Stimulated activated CD8-positive, alpha-beta memory T cell treated with anti-CD3 and anti-CD28 coated beads, Interleukin-2, amount 100 ng/mL, for 1 hour (primary cell): ENCODE data around the gene REST.
A peak's percentile ranks its signal among the peaks of the same experiment; 100 is the strongest.
"Not testable (repeated sequence)": the region's sequence is repeated elsewhere in the genome, so short reads cannot be mapped to it uniquely, and the experiment has no call there.

ENCODE experiments used
- DNase-seq, 2 donors: peaks; one replicate each; pipeline ENCODE4 v3.0.0-alpha.2; 2020; ENCODE audit warnings: low read depth in 2 of 2

REST gene, protein sequence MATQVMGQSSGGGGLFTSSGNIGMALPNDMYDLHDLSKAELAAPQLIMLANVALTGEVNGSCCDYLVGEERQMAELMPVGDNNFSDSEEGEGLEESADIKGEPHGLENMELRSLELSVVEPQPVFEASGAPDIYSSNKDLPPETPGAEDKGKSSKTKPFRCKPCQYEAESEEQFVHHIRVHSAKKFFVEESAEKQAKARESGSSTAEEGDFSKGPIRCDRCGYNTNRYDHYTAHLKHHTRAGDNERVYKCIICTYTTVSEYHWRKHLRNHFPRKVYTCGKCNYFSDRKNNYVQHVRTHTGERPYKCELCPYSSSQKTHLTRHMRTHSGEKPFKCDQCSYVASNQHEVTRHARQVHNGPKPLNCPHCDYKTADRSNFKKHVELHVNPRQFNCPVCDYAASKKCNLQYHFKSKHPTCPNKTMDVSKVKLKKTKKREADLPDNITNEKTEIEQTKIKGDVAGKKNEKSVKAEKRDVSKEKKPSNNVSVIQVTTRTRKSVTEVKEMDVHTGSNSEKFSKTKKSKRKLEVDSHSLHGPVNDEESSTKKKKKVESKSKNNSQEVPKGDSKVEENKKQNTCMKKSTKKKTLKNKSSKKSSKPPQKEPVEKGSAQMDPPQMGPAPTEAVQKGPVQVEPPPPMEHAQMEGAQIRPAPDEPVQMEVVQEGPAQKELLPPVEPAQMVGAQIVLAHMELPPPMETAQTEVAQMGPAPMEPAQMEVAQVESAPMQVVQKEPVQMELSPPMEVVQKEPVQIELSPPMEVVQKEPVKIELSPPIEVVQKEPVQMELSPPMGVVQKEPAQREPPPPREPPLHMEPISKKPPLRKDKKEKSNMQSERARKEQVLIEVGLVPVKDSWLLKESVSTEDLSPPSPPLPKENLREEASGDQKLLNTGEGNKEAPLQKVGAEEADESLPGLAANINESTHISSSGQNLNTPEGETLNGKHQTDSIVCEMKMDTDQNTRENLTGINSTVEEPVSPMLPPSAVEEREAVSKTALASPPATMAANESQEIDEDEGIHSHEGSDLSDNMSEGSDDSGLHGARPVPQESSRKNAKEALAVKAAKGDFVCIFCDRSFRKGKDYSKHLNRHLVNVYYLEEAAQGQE

DNA sequence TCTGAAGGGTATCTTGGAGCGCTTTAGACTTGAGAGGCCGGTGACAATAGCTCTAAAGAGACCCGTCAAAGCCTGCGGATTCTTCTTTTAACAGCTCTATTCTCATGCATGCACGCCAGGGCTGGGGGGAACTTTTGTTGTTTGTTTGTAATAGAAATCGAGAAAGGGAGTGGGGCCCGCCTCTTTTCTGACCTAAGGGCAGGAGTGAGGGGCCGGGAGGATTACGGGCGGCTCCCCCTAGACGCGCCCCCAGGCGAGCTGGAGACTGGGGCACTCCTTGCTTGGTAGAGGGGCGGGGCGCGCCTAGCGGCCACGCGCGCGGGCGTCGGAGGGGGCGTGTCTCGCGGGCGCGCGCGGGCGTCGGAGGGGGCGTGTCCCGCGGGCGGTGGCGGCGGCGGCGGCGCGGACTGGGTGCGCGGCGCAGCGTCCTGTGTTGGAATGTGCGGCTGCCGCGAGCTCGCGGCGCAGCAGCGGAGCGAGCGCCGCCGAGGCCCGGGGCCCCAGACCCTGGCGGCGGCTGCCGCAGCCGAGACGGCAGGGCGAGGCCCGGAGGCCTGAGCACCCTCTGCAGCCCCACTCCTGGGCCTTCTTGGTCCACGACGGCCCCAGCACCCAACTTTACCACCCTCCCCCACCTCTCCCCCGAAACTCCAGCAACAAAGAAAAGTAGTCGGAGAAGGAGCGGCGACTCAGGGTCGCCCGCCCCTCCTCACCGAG, at the start of gene REST:
Gene REST (plus strand): TSS at position 412 of the 717 bp plus-strand sequence. CDS start 2,739 bp downstream, outside the sequence.
- peak; percentile 66 to 73 for DNase-seq

DNA sequence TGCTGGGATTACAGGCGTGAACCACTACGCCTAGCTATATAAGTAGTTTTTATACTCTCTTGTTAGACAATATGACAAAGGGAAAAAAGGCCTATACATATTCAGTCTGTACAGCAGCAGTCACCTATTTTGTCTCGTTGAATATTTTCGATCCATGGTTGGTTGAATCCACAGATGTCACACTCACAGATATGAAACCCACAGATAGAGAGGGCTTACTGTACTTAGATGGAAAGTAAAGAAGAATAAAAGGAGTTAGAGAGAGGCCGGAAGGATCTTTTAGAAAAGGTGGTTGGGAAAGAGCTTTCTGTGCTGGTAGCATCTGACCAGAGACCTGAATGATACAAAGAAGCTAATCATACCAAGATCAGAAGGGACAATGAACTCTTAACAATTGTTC, 47.9 kb upstream of the REST start:
- no peak for DNase-seq

DNA sequence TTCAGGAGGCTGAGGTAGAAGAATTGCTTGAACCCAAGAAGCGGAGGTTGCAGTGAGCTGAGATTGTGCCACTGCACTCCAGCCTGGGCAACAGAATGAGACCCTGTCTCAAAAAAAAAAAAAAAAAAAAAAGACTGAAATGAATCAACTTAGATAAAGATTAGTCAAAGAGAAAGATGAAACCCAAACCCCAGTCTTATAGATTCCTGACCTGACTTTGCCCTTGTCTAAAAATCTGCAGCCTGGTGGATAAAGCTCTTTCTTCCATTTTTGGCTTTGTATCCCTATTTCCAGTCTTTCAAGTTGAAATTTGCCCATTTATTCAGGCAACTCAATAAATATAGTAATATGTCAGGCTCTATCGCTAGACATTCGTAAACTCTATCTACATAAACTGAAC, 46.9 kb upstream of the REST start:
- DNase-seq, result no peak

DNA sequence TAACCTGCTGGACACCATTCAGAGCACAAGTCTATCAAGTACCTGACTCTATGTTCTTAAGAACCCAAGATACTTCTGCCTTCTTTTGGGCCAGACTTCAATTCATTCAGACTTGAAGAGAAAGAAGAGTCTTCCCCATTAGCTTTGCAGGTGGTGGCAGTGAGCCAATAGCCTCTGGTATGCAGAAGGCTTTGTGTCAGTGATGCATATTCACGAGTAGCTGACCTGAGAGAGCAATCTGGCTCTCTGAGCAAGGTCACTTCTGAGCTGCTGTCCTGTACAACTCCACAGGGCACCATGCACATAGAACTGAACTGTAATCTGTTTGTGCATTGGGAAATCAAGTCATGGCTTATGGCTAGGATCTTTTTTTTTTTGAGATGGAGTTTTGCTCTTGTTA, 46.3 kb upstream of the REST start:
- no peak for DNase-seq

DNA sequence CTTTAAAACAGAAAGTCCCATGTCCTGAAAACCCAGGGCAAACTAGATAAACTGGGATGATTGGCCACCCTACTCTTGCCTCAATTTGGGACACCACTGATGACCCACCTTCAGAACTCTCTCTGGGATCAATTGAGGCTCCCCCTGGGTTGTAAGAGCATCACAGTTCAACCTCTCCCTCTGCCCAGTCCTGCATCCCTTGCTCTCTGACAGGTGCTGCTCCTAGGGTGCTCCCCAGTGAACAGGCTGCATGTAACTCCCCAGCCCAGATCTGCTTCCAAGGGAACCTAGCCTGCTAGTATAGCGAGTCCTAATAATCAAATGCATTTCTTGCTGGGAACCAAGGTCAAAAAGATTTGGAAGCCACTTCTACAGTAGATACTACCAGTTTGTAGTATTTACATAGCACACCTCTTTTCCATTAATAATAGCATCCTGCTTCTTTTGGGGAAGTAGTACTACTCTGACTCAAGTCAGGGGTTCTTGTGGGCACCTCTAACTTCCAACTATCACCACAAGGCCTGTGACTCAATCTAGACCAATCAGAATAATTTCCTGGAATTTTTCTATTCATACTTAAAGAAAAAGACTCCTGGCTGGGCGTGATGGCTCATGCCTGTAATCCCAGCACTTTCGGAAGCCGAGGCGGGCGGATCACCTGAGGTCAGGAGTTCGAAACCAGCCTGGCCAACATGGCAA, 44.1 kb upstream of the REST start:
- no peak for DNase-seq

DNA sequence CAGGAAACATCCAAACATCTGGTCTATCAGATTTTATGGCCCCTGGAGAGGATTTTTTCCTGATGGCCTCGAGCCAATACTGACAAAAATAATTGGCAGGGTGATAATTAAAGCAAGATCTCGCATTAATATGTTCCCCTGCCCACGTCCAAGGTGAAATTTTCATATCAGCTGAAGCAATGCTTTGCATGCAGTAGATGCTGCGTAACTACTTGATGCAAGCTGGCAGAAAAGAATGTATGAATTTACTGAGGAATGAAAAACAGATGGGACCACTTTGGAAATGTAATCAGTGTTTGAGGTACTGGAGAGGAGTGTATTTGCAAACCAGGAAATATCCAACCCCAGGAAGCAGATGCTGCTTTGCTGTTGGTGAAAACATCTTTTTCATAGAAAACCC, 36.8 kb upstream of the REST start:
- no peak for DNase-seq

DNA sequence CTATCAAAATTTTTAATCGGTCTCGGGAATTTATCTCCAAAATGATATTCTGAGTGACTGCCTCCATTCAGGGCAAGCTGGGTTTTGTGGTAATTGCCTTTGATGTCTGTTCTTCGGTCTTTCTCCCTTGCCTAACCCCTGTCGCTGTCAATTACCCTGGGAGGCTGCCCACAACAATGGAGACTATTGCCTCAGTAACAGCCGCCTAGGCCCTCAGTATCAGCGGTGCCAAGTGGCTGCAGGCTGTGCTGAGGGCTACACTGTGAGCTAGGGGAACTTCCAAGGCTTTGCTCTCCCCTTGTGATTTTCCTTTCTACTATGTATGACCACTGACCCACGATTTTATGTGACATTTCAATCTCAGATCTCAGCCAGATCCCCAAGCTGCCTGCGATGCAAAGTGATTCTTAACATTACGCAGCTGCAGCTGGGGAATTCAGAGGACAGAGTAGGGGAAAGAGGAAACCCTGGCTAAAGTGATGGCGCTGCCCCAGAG, 36.3 kb upstream of the REST start:
- DNase-seq, result no peak

DNA sequence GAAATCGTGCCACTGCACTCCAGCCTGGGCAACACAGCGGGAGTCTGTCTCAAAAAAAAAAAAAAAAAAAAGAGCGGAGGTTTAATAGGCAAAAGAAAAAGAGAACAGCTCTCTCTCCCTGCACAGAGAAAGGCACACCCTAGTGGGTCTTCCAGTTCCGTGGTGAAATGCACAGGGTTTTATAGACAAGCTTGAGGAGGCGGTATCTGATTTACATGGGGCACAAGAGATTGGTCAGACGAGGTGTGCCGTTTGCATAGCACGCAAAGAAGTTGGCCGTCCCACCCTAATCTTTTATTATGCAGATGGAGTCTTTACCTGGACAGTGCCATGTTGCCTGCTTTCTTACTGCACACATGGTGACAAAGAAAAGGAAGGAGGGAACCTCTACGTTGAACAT, 33.5 kb upstream of the REST start:
- no peak for DNase-seq

DNA sequence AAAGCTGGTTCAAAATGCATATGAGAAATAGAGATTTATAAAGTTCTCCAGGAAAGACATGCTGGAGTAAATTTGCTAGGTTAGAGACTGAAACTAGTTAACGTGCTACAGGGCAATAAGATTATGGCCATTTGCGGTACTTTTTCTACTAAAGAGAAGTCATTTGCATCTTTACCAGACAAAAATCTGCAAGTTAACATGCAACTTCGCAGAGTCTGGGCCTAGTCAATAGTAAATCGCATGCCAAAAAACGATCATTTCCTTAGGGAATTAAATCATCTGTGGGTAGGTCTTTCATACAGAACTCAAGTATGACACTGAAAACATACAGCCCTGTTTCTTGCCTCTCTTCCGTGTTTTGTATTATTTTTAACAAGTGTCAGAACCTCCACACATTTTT, 32.8 kb upstream of the REST start:
- DNase-seq, result no peak

DNA sequence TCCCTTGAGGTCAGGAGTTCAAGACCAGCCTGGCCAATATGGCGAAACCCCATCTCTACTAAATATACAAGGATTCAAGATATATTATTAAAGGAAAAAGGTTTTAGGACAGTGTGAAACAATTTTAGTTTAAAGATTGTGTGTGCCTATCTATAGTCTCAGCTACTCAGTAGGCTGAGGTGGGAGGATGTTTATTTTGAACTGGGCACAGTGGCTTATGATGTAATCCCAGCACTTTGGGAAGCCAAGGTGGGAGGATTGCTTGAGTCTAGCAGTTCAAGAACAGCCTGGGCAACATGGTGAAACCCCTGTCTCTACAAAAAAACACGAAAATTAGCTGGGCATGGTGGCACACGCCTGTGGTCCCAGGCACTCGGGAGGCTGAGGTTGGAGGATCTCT, 31.4 kb upstream of the REST start:
- no peak for DNase-seq

DNA sequence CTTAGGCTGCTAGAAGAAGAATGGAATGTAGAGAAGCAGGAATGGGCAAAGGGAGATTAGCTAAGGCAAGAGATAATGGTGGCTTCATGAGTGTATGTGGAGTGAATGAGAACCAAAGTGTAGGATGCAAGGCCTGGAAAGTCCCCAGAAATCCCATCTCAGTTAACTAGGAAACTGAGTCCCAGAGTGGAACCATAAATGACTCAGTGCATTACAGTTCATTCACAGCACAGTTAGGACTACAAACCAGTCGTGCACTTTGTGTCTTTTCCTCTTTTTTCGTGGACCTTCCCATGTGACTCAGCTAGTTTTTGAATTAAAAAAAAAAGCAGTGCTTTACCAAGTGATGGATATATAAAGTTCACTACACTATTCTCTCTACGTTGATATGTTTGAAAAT, 27.7 kb upstream of the REST start:
- DNase-seq, result no peak

DNA sequence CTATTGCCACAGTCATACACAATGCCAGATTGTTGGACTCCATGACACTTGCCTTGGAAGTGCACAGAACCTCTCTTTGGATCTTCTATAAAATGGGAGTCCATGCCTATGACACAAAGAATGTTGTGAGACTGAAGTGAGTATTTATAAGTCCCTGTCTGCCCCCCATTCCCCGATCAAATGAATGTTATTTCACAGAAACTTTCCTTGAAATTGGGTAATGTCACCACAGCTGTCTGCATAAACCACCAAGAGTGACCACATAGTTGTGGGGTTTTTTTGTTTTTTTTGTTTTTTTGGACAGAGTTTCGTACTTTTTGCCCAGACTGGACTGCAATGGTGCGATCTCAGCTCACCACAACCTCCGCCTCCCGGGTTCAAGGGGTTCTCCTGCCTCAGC, 27.1 kb upstream of the REST start:
- DNase-seq, result no peak

DNA sequence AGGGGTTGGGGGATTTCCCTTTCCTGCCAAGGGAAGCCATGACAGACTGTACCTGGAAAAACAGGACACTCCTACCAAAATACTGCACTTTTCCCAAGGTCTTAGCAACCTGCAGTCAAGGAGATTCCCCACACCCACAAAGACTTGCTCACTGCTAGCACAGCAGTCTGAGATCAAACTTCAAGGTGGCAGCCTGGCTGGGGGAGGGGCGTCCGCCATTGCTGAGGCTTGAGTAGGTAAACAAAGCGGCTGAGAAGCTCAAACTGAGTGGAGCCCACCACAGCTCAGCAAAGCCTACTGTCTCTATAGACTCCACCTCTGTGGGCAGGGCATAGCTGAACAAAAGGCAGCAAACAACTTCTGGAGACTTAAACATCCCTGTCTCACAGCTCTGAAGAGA, 23.2 kb upstream of the REST start:
- DNase-seq, result not testable (repeated sequence)

DNA sequence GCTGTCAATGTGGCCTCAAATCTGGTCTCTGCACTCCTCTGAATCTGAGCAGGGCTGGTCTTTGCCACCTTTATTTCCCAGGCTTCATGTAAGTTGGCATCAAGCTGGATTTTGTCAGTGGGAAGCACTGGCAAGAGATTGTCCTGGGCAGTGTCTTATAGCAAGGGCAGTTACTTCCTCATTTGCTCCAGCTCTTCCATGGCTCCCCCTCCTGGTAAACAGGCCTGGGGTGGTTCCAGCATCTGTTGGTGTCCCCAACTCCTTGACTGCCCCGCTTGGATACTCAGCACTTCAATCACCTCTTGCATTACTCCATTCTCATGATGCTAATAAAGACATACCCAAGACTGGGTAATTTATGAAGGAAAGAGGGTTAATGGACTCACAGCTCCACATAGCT, 15.0 kb upstream of the REST start:
- no peak for DNase-seq

DNA sequence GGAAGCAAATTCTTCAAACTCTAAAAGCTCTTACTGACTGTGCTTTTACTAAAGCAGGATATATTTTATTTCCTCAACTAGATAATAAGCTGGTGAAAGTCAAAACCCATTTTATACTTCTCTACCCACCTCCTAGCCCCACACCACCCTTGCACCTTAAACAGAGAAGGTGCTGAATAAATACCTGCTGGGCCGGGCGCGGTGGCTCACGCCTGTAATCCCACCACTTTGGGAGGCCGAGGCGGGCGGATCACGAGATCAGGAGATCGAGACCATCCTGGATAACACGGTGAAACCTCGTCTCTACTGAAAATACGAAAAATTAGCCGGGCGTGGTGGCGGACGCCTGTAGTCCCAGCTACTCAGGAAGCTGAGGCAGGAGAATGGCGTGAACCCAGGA, 9.9 kb upstream of the REST start:
- DNase-seq, result not testable (repeated sequence)

DNA sequence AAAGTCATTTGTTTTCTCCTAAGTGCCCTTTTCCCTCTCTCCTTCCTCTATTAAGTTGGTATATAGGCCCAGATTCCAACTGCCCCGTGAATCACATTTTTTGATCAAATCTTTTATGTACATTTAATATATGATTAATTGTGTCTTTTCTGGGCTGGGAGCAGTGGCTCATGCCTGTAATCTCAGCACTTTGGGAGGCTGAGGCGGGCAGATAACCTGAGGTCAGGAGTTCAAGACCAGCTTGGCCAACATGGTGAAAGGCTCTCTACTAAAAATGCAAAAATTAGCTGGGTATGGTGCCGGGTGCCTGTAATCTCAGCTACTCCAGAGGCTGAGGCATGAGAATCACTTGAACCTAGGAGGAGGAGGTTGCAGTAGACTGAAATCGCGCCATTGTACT, 7.5 kb upstream of the REST start:
- DNase-seq, result not testable (repeated sequence)

DNA sequence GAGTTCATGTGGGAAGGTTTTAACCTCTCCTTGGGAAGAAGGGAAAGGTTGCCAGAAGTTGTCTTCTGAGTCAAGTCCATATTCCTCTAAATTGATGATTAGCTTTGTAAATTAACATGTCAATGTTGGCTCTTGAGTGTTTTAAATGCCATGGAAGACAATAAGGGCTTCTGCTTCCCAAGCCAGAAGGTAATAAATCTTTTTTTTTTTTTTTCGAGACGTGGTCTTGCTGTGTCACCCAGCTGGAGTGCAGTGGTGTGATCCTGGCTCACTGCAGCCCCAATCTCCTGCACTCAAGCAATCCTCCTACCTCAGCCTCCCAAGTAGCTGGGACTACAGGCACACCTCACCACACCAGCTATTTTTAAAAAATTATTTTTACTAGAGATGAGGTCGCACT, 5.0 kb upstream of the REST start:
- no peak for DNase-seq

DNA sequence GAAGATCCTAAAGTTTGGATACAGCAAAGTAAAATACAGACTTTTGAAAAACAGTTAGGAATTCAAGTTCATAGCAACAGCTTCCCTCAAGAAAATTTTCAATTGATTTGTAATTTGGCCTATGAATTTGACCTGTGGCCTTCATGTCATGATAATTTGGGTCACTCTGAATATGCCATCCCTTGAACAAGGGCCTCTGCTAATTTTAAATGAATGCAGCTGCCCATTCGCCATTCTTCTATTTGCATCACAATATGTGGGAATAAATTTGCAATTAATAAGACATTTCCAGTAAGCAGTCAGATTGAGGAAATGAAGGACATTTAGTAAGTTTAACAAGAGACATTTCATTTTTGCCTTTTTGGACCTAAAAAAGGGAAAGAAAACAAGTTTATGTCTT, 1.9 kb upstream of the REST start:
- DNase-seq, result no peak

DNA sequence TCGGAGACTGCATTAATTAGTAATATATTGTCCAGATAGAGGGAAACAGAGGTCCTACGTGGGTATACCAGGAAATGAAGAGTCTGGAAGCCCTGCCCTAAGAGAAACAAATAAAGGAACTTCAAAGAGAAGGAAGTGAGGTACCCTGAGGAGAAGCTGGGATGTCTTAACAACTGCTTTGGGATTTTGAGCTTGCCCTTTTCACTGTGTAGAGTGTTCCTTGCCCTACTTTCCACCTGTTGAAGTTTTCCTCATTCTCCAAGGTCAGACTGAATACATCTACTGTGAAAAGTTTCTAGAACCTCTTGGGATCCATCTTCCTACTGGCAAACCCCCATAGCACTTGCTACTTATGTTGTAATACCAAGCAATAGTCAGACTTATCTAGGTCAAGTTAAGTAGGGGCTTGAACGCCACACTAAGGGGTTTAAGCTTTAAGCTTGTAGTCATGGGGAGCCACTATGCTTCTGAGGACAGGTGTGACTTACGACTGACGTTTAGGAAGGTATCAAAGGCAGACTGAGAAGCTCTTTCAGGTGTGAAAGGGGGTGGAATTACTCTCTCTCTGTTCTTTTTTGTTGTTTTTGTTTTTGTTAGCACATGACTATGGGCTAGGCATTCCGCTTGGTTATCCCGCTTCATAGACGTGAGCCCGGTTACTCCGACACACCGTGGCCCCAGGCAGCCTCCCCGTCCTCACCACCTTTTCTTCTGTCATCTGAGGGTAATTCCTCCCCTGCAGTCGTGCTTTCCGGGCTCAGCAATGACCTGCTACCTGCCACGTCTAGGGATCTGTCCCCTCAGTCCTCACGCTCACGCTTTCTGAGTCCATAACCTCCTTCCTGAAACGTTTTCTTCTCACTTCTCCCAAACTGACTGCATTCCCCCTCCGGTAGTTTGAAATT, 959 bp upstream of the REST start:
- no peak for DNase-seq
